Neural cell (in vitro differentiated cells): ENCODE measurements around the gene PTPRD. TPM values are rescaled to one million over a fixed set of nuclear protein-coding genes. Genes with fewer than 3 reads are reported as not detected.

ENCODE experiments used
- H2AFZ ChIP-seq: fragments of 200-600, 300-800 bp; sonication (generic), shearing (Covaris generic); 2 replicates; pipeline ENCODE4 v1.6.0; 2014; ENCODE audit warnings: low read depth, mild to moderate bottlenecking, antibody characterized with exemption, low read length, moderate library complexity
- H3F3A ChIP-seq: fragments of 200-600 bp; shearing (Covaris generic); 2 replicates; pipeline ENCODE4 v1.6.1; 2016; ENCODE audit warnings: mild to moderate bottlenecking, moderate library complexity, mixed read lengths, antibody characterized with exemption, low read length; ENCODE audit not compliant: insufficient read depth, poor library complexity, severe bottlenecking
- H3K27ac ChIP-seq: fragments of 200-600, 300-800 bp; sonication (generic), shearing (Covaris generic); 2 replicates; pipeline ENCODE4 v1.5.1; 2014; ENCODE audit warnings: mild to moderate bottlenecking, low read length, moderate library complexity
- H3K27me3 ChIP-seq: fragments of 300-800, 200-600 bp; sonication (generic), shearing (Covaris generic); 2 replicates; pipeline ENCODE4 v1.6.0; 2014; ENCODE audit warnings: mild to moderate bottlenecking, low read depth, low read length, moderate library complexity; ENCODE audit not compliant: insufficient read depth
- H3K36me3 ChIP-seq: fragments of 300-800, 200-600 bp; sonication (generic), shearing (Covaris generic); 2 replicates; pipeline ENCODE4 v1.5.1; 2014; ENCODE audit warnings: mild to moderate bottlenecking, antibody characterized with exemption, low read length, moderate library complexity; ENCODE audit not compliant: insufficient read depth
- H3K4me2 ChIP-seq: fragments of 300-800, 200-600 bp; sonication (generic), shearing (Covaris generic); 2 replicates; pipeline ENCODE4 v1.6.0; 2014; ENCODE audit warnings: mild to moderate bottlenecking, low read length
- H3K4me3 ChIP-seq: fragments of 300-800, 200-600 bp; sonication (generic), shearing (Covaris generic); 2 replicates; pipeline ENCODE4 v1.5.1; 2014; ENCODE audit warnings: mild to moderate bottlenecking, low read length, moderate library complexity
- H3K79me2 ChIP-seq: fragments of 200-600 bp; shearing (Covaris generic); replicated peaks from 2 replicates; pipeline ENCODE4 v1.6.0; 2014; ENCODE audit warnings: mild to moderate bottlenecking, low read length, moderate library complexity; ENCODE audit not compliant: insufficient read depth
- H3K9ac ChIP-seq: fragments of 300-800, 200-600 bp; sonication (generic), shearing (Covaris generic); 2 replicates; pipeline ENCODE4 v1.6.1; 2016; ENCODE audit warnings: mild to moderate bottlenecking, low read length, mixed read lengths
- H3K9me2 ChIP-seq: fragments of 200-600 bp; shearing (Covaris generic); 2 replicates; pipeline ENCODE4 v1.6.1; 2016; ENCODE audit warnings: mild to moderate bottlenecking, low read length, mixed read lengths; ENCODE audit not compliant: insufficient read depth
- H3K9me3 ChIP-seq: fragments of 200-600, 300-800 bp; sonication (generic), shearing (Covaris generic); 2 replicates; pipeline ENCODE4 v1.6.1; 2016; ENCODE audit warnings: mild to moderate bottlenecking, mixed run types, low read length, moderate library complexity, mixed read lengths
- H4K20me1 ChIP-seq: fragments of 200-600 bp; shearing (Covaris generic); 2 replicates; pipeline ENCODE4 v1.6.1; 2016; ENCODE audit warnings: mild to moderate bottlenecking, mixed run types; ENCODE audit not compliant: insufficient read depth
- CTCF ChIP-seq: fragments of 450-650 bp; IDR thresholded peaks from 2 replicates; pipeline ENCODE4 v1.5.1; 2014; ENCODE audit warnings: antibody characterized with exemption, mild to moderate bottlenecking, moderate library complexity; ENCODE audit not compliant: poor library complexity, severe bottlenecking
- EP300 ChIP-seq: fragments of 450-650 bp; conservative IDR thresholded peaks from 2 replicates; pipeline ENCODE4 v1.6.1; 2014; ENCODE audit warnings: antibody characterized with exemption, mild to moderate bottlenecking, moderate library complexity; ENCODE audit not compliant: poor library complexity, severe bottlenecking
- EZH2 ChIP-seq: fragments of 200-600, 300-800 bp; shearing (Covaris generic), sonication (generic); IDR thresholded peaks from 2 replicates; pipeline ENCODE4 v1.6.1; 2014; ENCODE audit warnings: antibody characterized with exemption, low read length, borderline replicate concordance, mild to moderate bottlenecking; ENCODE audit not compliant: insufficient read depth, poor library complexity, severe bottlenecking
- MXI1 ChIP-seq: fragments of 450-650 bp; conservative IDR thresholded peaks from 2 replicates; pipeline ENCODE4 v1.6.1; 2014; ENCODE audit warnings: antibody characterized with exemption, mild to moderate bottlenecking; ENCODE audit not compliant: poor library complexity, severe bottlenecking
- POLR2AphosphoS5 ChIP-seq: IDR thresholded peaks from 2 replicates; pipeline ENCODE4 v1.6.1; 2012
- RAD21 ChIP-seq: fragments of 450-650 bp; conservative IDR thresholded peaks from 2 replicates; pipeline ENCODE4 v1.6.1; 2014; ENCODE audit warnings: antibody characterized with exemption, mild to moderate bottlenecking, moderate library complexity
- SMC3 ChIP-seq: fragments of 450-650 bp; conservative IDR thresholded peaks from 2 replicates; pipeline ENCODE4 v1.6.1; 2014; ENCODE audit warnings: antibody characterized with exemption, mild to moderate bottlenecking, moderate library complexity; ENCODE audit not compliant: poor library complexity
- TAF1 ChIP-seq: IDR thresholded peaks from 2 replicates; pipeline ENCODE4 v1.6.1; 2012; ENCODE audit warnings: low read depth
- polyA plus RNA-seq: library from polyadenylated mRNA; depleted of rRNA; stranded (reverse); fragments of >200 nt; gene quantifications from 2 replicates; pipeline ENCODE4 v1.2.3, GENCODE V29; 2014
- TF ChIP-seq, protein P1 (sequence below): IDR thresholded peaks from 2 replicates; pipeline ENCODE4 v1.6.1; 2012; ENCODE audit warnings: borderline replicate concordance

PTPRD gene
- polyA plus RNA-seq, 1 donor from 2014 or later: 143 TPM

DNA sequence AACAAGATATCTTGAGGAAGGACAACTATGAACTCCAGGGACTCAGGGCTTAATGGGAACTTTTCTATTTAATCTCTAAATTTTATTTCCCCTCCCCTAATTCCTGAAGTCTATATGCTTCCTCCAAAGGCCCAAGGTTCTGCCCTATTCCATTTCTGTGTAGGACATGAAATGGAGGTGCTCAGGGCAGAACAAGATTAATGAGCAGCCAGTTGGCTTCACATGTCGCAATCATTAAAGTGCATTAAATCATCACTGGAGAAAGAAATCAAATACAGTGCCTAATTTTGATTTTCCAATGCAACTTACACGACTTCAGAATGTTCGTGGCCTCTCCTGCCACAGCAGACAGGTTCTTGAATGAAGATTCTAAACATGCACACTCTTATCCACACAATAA, 862.1 kb downstream of the PTPRD start:
- TF ChIP-seq MXI1: no peak
- no peak for TF ChIP-seq TAF1
- no peak for TF ChIP-seq POLR2AphosphoS5
- no peak for TF ChIP-seq SMC3
- TF ChIP-seq RAD21: no peak
- no peak for TF ChIP-seq EZH2
- no peak for TF ChIP-seq EP300
- no peak for TF ChIP-seq CTCF
- TF ChIP-seq, protein P1, sequence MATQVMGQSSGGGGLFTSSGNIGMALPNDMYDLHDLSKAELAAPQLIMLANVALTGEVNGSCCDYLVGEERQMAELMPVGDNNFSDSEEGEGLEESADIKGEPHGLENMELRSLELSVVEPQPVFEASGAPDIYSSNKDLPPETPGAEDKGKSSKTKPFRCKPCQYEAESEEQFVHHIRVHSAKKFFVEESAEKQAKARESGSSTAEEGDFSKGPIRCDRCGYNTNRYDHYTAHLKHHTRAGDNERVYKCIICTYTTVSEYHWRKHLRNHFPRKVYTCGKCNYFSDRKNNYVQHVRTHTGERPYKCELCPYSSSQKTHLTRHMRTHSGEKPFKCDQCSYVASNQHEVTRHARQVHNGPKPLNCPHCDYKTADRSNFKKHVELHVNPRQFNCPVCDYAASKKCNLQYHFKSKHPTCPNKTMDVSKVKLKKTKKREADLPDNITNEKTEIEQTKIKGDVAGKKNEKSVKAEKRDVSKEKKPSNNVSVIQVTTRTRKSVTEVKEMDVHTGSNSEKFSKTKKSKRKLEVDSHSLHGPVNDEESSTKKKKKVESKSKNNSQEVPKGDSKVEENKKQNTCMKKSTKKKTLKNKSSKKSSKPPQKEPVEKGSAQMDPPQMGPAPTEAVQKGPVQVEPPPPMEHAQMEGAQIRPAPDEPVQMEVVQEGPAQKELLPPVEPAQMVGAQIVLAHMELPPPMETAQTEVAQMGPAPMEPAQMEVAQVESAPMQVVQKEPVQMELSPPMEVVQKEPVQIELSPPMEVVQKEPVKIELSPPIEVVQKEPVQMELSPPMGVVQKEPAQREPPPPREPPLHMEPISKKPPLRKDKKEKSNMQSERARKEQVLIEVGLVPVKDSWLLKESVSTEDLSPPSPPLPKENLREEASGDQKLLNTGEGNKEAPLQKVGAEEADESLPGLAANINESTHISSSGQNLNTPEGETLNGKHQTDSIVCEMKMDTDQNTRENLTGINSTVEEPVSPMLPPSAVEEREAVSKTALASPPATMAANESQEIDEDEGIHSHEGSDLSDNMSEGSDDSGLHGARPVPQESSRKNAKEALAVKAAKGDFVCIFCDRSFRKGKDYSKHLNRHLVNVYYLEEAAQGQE: no peak
- no peak overlapping the region for H3K4me2 ChIP-seq
- H3K9ac ChIP-seq: no peak overlapping the region
- no peaks in the 10 kb centered on the region for H4K20me1 ChIP-seq
- no peak overlapping the region for H2AFZ ChIP-seq
- H3K4me3 ChIP-seq: no peak overlapping the region
- H3K9me3 ChIP-seq: no peaks in the 10 kb centered on the region
- H3F3A ChIP-seq: no peaks in the 10 kb centered on the region
- H3K79me2 ChIP-seq: no peaks in the 10 kb centered on the region
- no peak overlapping the region for H3K27ac ChIP-seq
- H3K36me3 ChIP-seq: no peaks in the 10 kb centered on the region
- H3K9me2 ChIP-seq: no peaks in the 10 kb centered on the region
- no peaks in the 10 kb centered on the region for H3K27me3 ChIP-seq

DNA sequence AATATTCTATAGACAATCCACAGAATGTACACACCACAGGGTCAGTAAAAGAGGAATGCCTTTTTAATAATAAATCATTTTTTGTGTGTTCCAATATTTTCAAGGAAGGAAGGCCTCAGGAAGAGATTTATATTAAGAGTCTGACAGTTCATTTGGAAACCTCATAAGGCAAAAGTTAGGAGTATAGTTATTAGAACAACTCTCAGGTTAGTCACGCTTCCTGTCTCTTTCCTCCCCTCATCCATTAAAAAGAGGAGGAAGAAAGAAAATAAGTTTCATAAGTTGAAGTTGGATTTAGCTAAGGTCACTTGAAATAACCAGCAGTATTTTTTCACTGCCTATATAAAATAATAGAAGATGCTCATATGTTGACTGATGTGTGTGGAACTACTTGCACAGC, 863.2 kb downstream of the PTPRD start:
- H3K36me3 ChIP-seq: no peaks in the 10 kb centered on the region
- no peaks in the 10 kb centered on the region for H3F3A ChIP-seq
- H2AFZ ChIP-seq: no peak overlapping the region
- H3K9ac ChIP-seq: no peak overlapping the region
- H3K79me2 ChIP-seq: no peaks in the 10 kb centered on the region
- no peak overlapping the region for H3K4me3 ChIP-seq
- H3K9me2 ChIP-seq: no peaks in the 10 kb centered on the region
- no peak for TF ChIP-seq SMC3
- TF ChIP-seq MXI1: no peak
- no peak for TF ChIP-seq RAD21
- no peak for TF ChIP-seq CTCF
- TF ChIP-seq, protein P1: no peak
- no peak for TF ChIP-seq TAF1
- no peak for TF ChIP-seq EP300
- no peak for TF ChIP-seq EZH2
- H3K27ac ChIP-seq: no peak overlapping the region
- no peaks in the 10 kb centered on the region for H3K27me3 ChIP-seq
- no peaks in the 10 kb centered on the region for H3K9me3 ChIP-seq
- H3K4me2 ChIP-seq: no peak overlapping the region
- no peaks in the 10 kb centered on the region for H4K20me1 ChIP-seq
